IMR-90 (cell line): ENCODE measurements around the gene MCF2L. TPM values are rescaled to one million over a fixed set of nuclear protein-coding genes. Genes with fewer than 3 reads are reported as not detected.

Experiments used
- ATAC-seq: fragments of 200-7000 bp; cut with Tn5 transposase; 2 replicates; pipeline ENCODE4 v1.9.1; 2020; ENCODE audit warnings: low read depth, mild to moderate bottlenecking, moderate library complexity
- BruUV-seq: library from RNA; stranded (reverse); fragments of 400-500 nt; replicated peaks from 2 replicates; lab custom pipeline; 2021; lab: Mats Ljungman, UMichigan
- CTCF ChIA-PET: fragments of 300-600 bp; formaldehyde crosslinking; extraction: SDS; loops from one replicate; lab custom pipeline; 2021; ENCODE audit warnings: antibody characterized with exemption; lab: Yijun Ruan, JAX
- POLR2A ChIA-PET: fragments of 300-600 bp; sonication (Branson Sonifier 250); formaldehyde crosslinking; loops from one replicate; lab custom pipeline; 2022; ENCODE audit warnings: antibody characterized with exemption; ENCODE audit not compliant: unreplicated experiment; lab: Charles Lee
- DNase-seq: peaks from one replicate; pipeline ENCODE4 v3.0.0; 2013
- H2AFZ ChIP-seq: replicated peaks from 2 replicates; pipeline ENCODE3; 2013; ENCODE audit warnings: low read length, mild to moderate bottlenecking; ENCODE audit not compliant: poor library complexity
- H2AK5ac ChIP-seq: 2 replicates; pipeline ENCODE4 v1.6.1; 2013; ENCODE audit warnings: low read depth, low read length, inconsistent platforms
- H2AK9ac ChIP-seq: replicated peaks from 2 replicates; pipeline ENCODE3; 2013; ENCODE audit warnings: mild to moderate bottlenecking, low read depth, low read length, moderate library complexity; ENCODE audit not compliant: poor library complexity
- H2BK120ac ChIP-seq: 2 replicates; pipeline ENCODE4 v1.6.1; 2013; ENCODE audit warnings: low read depth, low read length, inconsistent platforms
- H2BK15ac ChIP-seq: 3 replicates; pipeline ENCODE4 v1.6.1; 2013; ENCODE audit warnings: low read depth, low read length, inconsistent platforms
- H2BK20ac ChIP-seq: 2 replicates; pipeline ENCODE4 v1.6.1; 2013; ENCODE audit warnings: low read depth, mild to moderate bottlenecking, inconsistent platforms, low read length, moderate library complexity
- H2BK5ac ChIP-seq: 2 replicates; pipeline ENCODE4 v1.6.1; 2013; ENCODE audit warnings: mild to moderate bottlenecking, low read depth, low read length, inconsistent platforms; ENCODE audit not compliant: poor library complexity, severe bottlenecking
- H3K14ac ChIP-seq: replicated peaks from 2 replicates; pipeline ENCODE4 v1.6.1; 2013; ENCODE audit warnings: low read depth, low read length, inconsistent platforms
- H3K18ac ChIP-seq: 2 replicates; pipeline ENCODE4 v1.6.1; 2013; ENCODE audit warnings: low read depth, low read length, control low read depth
- H3K23ac ChIP-seq: 2 replicates; pipeline ENCODE4 v1.6.1; 2013; ENCODE audit warnings: low read depth, low read length, inconsistent platforms
- H3K27ac ChIP-seq: 2 replicates; pipeline ENCODE4 v1.5.1; 2013; ENCODE audit warnings: mild to moderate bottlenecking, control low read depth, low read length; ENCODE audit not compliant: insufficient read depth
- H3K27me3 ChIP-seq: 2 replicates; pipeline ENCODE4 v1.6.1; 2013; ENCODE audit warnings: low read length; ENCODE audit not compliant: control insufficient read depth, insufficient read depth
- H3K36me3 ChIP-seq: 2 replicates; pipeline ENCODE4 v1.6.1; 2013; ENCODE audit warnings: low read length, mixed read lengths; ENCODE audit not compliant: control insufficient read depth, insufficient read depth
- H3K4ac ChIP-seq: 2 replicates; pipeline ENCODE4 v1.6.1; 2013; ENCODE audit warnings: low read depth, low read length, inconsistent platforms
- H3K4me1 ChIP-seq: 2 replicates; pipeline ENCODE4 v1.6.1; 2013; ENCODE audit warnings: low read length, mixed read lengths; ENCODE audit not compliant: control insufficient read depth, insufficient read depth
- H3K4me2 ChIP-seq: 2 replicates; pipeline ENCODE4 v1.6.1; 2013; ENCODE audit warnings: low read depth, mild to moderate bottlenecking, control low read depth, low read length, moderate library complexity
- H3K4me3 ChIP-seq: 2 replicates; pipeline ENCODE4 v1.5.1; 2013; ENCODE audit warnings: low read depth, mild to moderate bottlenecking, control low read depth, low read length, moderate library complexity; ENCODE audit not compliant: insufficient read depth
- H3K56ac ChIP-seq: 2 replicates; pipeline ENCODE4 v1.6.1; 2013; ENCODE audit warnings: low read length, inconsistent platforms; ENCODE audit not compliant: insufficient read depth; ENCODE audit errors: extremely low read depth
- H3K79me1 ChIP-seq, 2 experiments: 2 replicates each; pipeline ENCODE4 v1.6.1; 2013; ENCODE audit warnings: low read length in 2 of 2, inconsistent platforms in 1 of 2, low read depth in 1 of 2
- H3K9ac ChIP-seq: 2 replicates; pipeline ENCODE4 v1.6.1; 2013; ENCODE audit warnings: low read depth, low read length, control low read depth
- H3K9me1 ChIP-seq: 2 replicates; pipeline ENCODE4 v1.6.1; 2013; ENCODE audit warnings: low read length, inconsistent platforms; ENCODE audit not compliant: insufficient read depth
- H3K9me3 ChIP-seq: 2 replicates; pipeline ENCODE4 v1.6.1; 2013; ENCODE audit warnings: low read length; ENCODE audit not compliant: control insufficient read depth, insufficient read depth
- H4K20me1 ChIP-seq: 2 replicates; pipeline ENCODE4 v1.6.1; 2013; ENCODE audit warnings: low read length, inconsistent platforms; ENCODE audit not compliant: insufficient read depth
- H4K5ac ChIP-seq: 2 replicates; pipeline ENCODE4 v1.6.1; 2013; ENCODE audit warnings: mild to moderate bottlenecking, low read depth, low read length, control low read depth
- H4K8ac ChIP-seq, 2 experiments: 2 replicates each; pipeline ENCODE4 v1.6.1; 2013; ENCODE audit warnings: low read depth in 2 of 2, low read length in 2 of 2, control low read depth in 1 of 2, inconsistent platforms in 1 of 2
- H4K91ac ChIP-seq: 2 replicates; pipeline ENCODE4 v1.6.1; 2013; ENCODE audit warnings: low read depth, low read length, inconsistent platforms; ENCODE audit not compliant: insufficient read depth
- CHD1 ChIP-seq: IDR thresholded peaks from 2 replicates; pipeline ENCODE4 v1.6.1; 2012; ENCODE audit warnings: low read depth, low read length, improper control_type of control experiment
- SMC3 ChIP-seq: fragments of 150-350 bp; IDR thresholded peaks from 2 replicates; pipeline ENCODE4 v1.6.1; 2016; ENCODE audit warnings: low read depth, mild to moderate bottlenecking, antibody characterized with exemption, low read length, moderate library complexity
- WGBS, 2 experiments: methylation state at CpG; one replicate each; pipeline versions ENCODE4 v1.1.5 to v1.1.7; 2013; ENCODE audit warnings: missing lambda C conversion rate in 2 of 2; ENCODE audit not compliant: insufficient read length in 1 of 2; ENCODE audit errors: extremely low coverage in 2 of 2; 5-methylcytosine and 5-hydroxymethylcytosine counted together
- dilution Hi-C: fragments of 300-500 bp; cut with HindIII; formaldehyde crosslinking; loops from one replicate; pipeline ENCODE4 v1.14.3; 2018; ENCODE audit warnings: low sequenced_read_pairs; ENCODE audit not compliant: unreplicated experiment
- in situ Hi-C: fragments of 300-500 bp; cut with MboI; formaldehyde crosslinking; loops from 3 replicates; pipeline ENCODE4 v1.14.3; 2019; ENCODE audit warnings: low sequenced_read_pairs, inconsistent platforms, mixed read lengths
- intact Hi-C: fragments of 100-400 bp; cut with micrococcal nuclease; formaldehyde crosslinking; loops from 2 replicates; pipeline ENCODE4 v1.10.0; 2022
- polyA plus RNA-seq, 3 experiments: library from polyadenylated mRNA; depleted of rRNA; stranded (reverse); fragments of >200 nt; gene quantifications; 2 replicates each; pipeline ENCODE4 v1.2.3, GENCODE V29; 2012; ENCODE audit warnings: low replicate concordance in 1 of 3
- total RNA-seq: library from RNA; depleted of rRNA; stranded (reverse); fragments of >200 nt; gene quantifications from 2 replicates; pipeline ENCODE4 v1.2.3, GENCODE V29; 2012

The MCF2L gene
- total and polyA plus RNA-seq, 2 of the 4 experiments (the other 2 are of a cell fraction): 0.18 TPM; not detected in 1

DNA sequence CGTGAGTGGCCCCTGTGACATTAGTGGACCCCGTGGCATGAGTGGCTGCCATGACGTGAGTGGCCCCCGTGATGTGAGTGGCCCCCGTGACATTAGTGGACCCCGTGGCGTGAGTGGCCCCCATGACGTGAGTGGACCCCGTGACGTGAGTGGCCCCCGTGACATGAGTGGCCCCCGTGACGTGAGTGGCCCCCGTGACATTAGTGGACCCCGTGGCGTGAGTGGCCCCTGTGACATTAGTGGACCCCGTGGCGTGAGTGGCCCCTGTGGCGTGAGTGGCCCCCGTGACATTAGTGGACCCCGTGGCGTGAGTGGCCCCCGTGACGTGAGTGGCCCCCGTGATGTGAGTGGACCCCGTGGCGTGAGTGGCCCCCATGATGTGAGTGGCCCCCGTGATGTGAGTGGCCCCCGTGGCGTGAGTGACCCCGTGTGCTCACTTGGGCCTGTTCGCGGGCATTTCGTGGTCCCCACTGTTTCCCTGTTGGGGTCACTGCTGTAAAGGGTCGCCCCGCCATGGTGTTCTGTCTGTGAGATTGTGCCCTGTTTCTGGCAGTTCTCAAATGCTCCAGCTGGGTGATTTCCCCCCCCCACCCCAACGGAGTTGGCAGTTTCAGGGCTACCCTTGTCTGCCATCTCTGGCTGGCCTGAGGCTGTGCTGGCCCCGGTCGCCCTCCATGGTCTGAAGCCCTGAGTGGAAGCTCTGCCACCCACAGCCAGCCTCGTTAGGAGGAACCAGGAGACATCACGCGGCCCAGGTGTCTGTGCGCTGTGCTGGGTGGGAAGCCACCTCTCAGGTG lies 64.2 kb downstream of the MCF2L start:
- POLR2A ChIA-PET: no interaction called here

More for the DNA sequence above, 64.2 kb downstream of the MCF2L start:
- no peak overlapping the region for H2BK15ac ChIP-seq
- CTCF ChIA-PET: interaction anchor here (0.6 kb wide), 1 partner anchor 147 kb away, joined by 7 read pairs; no protein-coding TSS in a partner anchor
- no peaks in the 10 kb centered on the region for H3K36me3 ChIP-seq
- H4K8ac ChIP-seq: no peak overlapping the region
- no peak overlapping the region for H2AK5ac ChIP-seq
- no peak overlapping the region for H3K14ac ChIP-seq
- no peak overlapping the region for H3K27ac ChIP-seq
- ATAC-seq (no peak), DNase-seq (no peak)
- H2BK5ac ChIP-seq: no peak overlapping the region
- H3K79me1 ChIP-seq: no peaks in the 10 kb centered on the region
- no peak overlapping the region for H2BK120ac ChIP-seq
- no peak overlapping the region for H2AFZ ChIP-seq
- no peak overlapping the region for H2AK9ac ChIP-seq
- H4K5ac ChIP-seq: no peak overlapping the region
- no peak overlapping the region for H3K23ac ChIP-seq
- H3K9me1 ChIP-seq: no peaks in the 10 kb centered on the region
- no peak overlapping the region for H4K91ac ChIP-seq
- no peak overlapping the region for H3K56ac ChIP-seq
- no peak overlapping the region for H2BK20ac ChIP-seq
- H3K9me3 ChIP-seq: no peaks in the 10 kb centered on the region
- no peak overlapping the region for H3K18ac ChIP-seq
- no peak overlapping the region for H3K4me2 ChIP-seq
- no TSS peak for BruUV-seq
- intact Hi-C loops (no loop called here), in situ Hi-C loops (no loop called here), dilution Hi-C loops (no loop called here)
- H4K20me1 ChIP-seq: no peaks in the 10 kb centered on the region
- no peaks in the 10 kb centered on the region for H3K4me1 ChIP-seq
- H3K27me3 ChIP-seq: peaks cover 12% of the 10 kb centered on the region
- WGBS, 2 experiments: 65% methylated on average over 4 of the region's 43 CpGs; no CpG with 5 or more reads in 1 of the 2 experiments
- no peak overlapping the region for H3K4ac ChIP-seq
- no peak overlapping the region for H3K4me3 ChIP-seq
- TF ChIP-seq CHD1 (no peak), SMC3 (no peak)
- H3K9ac ChIP-seq: no peak overlapping the region
